SW 1271 (cell line): ENCODE results near the gene CACNA1C.

Experiments
- DNase-seq, 2 experiments: peaks; one replicate each; lab custom pipeline; 2025; lab: John Stamatoyannopoulos, UW

Gene CACNA1C

DNA sequence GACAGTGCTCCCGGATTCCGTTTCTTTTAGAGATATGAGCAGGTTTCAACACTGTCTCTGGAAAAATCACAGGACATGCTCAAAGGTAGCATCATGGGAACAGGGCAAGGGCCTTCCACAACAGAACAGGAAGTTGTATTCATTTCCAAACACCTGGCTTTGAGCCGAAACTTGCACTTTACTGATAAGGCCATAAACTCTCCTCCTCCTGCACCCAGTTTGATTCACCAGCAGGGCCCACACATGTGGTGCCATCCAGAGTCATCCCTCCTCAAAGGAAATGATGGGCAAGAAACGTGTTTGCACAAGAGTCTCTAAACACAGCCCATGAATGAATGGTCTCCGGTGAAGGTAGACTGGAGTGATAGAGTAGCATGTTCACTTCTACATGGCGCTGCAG, 473.6 kb downstream of the CACNA1C start:
- DNase-seq: no peak

DNA sequence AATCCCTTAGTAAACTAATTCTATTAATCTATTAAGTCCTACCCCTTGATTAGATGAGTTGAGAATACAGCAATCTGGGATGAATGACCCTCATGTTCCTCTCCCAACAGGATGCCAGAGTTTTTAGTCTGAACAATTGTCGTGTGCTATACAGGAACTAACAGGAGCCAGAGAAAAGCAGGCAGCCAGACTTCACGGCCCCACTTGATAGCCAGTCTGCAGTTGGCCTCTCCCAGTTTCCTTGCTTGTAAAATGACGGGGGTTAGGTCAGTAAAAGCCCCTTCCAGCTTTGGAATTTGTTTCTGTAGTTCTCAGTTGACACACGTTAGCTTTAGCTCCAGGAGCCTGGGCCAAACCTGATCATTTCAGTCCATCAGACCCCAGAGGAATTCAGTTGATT, 475.2 kb downstream of the CACNA1C start:
- no peak for DNase-seq

DNA sequence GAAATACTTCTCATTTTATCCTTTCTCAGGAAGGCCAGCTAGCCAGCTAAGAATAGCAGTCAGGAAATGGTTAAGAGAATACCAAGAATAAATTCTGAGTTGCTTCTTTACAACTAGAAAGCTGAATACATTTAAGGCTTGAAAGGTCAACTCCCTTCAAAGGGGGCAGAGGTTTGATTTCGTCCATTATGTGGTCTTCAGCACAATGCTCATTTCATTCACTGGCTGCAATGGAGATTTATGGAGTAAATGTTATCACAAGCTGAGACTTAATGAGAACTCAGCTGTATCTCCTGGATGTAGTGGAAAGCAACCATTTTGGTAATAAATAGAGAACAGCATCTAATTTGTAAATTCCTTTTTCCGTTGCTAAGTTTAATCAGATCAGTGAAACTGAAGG, 477.0 kb downstream of the CACNA1C start:
- no peak for DNase-seq

DNA sequence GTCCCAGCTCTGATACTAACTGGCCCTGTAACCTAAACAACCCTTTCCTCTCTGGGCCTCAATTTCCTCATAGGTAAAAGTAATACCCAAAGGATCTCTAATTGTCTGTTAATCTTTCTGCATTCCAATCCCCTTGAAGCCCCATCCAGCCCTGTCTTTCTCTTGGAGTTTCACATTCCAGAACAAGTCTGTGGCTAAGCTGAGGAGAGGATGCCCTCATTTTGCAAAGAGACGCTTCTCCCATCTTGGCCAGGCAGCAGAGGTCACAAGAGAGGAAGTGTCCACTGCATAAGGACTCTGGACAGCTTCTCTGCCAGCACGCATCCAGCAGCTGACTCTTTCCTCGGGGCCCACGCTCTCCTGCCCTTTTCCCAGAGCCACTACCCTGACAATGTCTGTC, 478.6 kb downstream of the CACNA1C start:
- DNase-seq: no peak

DNA sequence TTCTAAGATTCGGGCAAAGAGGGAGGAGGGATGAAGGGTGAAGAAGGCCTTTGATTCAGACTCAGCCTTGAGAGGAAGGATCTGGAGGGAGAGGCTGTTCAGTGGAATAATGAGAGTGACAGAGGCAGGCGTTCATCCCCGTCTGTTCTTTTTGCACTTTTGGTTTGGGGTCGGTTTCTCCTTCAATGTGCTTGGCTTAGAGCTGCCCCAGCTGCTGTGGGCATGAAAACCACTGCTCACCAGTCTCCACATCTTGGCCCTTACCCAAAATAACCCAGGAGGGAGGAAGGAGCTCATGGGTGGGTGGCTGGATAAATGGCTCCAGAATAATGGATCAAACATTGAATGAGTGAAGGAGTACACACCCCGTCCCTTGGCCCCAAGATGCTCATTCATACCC, 480.2 kb downstream of the CACNA1C start:
- no peak for DNase-seq

DNA sequence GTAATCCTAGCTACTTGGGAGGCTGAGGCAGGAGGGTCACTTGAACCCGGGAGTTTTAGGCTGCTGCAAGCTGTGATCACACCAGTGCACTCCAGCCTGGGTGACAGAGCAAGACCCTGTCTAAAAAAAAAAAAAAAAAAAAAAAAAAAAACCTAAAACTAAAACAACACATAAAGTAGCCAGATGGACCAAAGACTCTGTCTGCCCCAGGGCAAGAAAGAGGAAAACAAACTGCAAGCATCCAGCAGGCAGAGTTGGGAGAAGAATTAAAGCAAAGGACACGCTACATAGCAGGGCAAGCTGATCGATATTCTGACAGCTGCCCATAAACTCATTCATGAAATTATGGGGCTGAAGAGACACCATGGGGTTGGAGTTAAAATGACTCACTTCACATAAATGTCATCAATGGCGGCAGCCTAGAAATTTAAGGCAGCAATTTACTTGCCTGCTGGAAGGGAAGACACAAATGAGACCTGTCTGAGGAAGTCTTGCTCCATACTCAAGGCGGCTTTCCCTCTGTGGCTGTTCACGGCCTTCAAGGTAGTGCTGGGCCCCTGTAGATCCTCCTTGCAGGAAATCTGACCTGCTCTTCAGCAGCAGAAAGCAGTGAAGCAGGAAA, 482.9 kb downstream of the CACNA1C start:
- DNase-seq: no peak

DNA sequence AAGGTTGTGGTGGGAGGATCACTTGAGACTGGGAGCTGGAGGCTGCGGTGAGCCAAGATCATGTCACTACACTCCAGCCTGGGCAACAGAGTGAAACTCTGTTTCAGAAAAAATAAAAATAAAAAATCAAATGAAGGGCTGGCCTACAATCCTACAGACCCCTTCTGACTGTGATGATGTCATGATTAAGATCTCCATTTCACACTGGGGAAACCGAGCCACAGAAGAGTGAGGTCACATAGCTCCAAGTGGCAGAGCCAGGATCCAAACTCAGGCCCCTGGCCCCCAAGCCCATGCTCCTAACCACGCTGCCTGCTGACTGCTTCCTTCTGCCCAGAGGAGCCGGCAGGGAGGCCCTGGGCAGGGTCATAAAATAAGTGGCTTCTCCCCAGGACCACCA, 483.9 kb downstream of the CACNA1C start:
- DNase-seq: no peak

DNA sequence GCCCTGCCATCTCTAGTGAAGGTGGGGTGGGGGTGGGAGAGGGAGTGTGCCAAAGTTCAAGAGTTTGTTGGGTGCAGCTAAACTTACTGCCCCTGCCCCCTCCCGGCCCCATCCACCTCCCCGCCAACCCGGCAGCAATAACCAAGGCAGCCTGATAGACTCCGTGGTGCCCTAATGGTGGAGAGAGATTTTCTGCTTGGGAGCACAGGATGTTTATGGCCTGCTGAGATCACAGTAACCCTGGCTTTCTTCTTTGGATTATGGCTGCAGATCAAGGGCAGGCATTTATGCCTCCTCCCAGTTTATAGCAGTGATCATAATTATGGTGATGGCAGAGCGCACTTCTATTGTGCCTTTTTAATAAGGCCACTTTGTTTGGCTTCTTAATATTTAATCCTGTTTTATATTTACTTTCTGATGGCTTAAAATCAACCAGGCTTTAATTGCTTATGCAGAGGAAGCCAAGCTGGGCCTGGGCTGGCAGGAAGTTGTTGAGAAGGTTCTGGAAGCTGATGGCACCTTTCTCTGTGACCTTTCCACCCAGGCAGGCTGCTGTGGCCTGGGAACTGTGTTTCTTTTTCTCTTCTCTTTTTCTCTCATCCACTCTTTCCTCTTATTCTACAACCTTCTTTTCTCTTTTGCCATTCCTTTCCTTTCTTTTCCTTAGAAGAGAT, 485.2 kb downstream of the CACNA1C start:
- no peak for DNase-seq

DNA sequence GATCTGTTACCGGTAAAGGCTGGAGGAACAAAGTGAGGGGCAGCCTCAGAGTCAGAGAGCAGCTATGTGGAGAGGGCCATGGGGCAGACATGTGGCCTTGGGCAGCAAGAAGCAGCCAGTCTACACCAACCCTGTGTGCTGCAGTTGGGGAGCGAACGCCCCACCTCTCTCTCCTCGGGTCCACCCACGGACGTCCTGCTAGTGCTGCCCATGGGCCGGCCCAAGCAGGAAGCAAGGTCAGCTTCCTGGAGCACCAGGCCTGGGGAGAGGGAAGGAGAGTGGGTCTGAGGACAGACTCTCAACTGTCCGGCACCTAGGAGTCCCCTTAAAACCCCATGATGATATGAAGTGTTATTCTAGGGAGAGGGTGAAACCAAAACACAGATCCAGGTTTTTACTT, 487.2 kb downstream of the CACNA1C start:
- DNase-seq: no peak

DNA sequence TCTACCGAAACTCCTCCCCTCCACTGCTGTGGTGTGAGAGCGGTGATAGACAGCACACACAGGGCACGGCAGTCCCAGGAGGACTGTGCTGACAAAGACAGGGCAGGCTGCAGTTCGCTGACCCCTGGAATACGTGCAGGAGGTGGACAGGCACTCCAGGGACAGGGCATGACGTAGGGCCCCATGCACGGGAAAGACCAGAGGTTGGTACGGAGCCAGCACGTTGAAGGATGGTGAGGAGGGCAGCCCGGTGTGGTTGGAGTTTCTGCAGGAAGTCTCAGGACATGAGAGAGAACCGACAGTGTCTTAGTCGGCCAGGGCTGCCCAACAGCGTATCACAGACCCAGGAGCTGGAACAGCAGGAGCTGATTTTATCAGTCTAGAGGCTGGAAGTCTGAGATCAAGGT, 487.8 kb downstream of the CACNA1C start:
- no peak for DNase-seq

DNA sequence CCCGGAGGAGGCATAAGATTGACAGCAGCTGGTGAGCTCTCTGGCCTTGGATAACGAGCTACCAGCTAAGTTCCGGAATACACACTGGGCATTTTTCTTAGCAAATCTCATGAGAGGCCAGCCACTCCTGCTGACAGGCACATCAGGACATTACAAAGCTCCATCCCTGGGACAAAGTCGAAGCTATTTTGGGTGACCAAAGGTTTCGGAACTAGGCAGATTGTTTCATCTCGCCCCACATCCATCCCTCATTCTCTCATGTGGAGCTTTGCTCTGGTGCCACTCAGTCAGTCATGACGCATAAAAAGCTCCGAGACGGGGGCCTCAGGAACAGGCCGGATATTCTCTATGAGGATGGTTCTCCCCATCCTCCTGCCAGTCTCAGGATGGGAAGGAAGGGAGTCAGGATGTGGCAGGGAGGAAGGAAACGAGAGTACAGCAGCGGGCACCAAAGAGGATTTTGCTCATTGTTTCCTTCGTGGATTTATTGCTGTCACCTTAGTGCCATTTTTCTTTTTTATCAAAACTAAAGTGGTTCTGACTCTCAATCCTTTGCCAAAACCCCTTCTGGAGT, 488.9 kb downstream of the CACNA1C start:
- no peak for DNase-seq

DNA sequence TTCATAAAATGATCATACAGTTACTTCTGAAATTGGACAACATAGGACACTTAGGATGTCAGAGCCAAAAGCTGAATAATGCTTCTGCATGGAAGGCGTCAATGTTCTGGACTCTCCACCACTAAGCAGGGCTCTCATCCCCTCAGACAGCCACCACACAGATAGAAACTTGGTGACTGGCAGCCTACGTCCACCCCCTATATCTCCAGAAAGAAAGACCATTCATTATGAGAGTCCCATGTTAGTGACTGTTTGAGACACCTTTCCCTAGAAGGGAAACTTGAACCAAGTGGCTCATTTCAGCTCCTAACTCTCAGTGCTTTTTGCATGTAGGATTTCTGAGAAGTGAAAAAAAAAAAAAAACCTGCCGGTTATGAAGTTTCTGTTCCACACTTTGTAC, 491.0 kb downstream of the CACNA1C start:
- DNase-seq: no peak

DNA sequence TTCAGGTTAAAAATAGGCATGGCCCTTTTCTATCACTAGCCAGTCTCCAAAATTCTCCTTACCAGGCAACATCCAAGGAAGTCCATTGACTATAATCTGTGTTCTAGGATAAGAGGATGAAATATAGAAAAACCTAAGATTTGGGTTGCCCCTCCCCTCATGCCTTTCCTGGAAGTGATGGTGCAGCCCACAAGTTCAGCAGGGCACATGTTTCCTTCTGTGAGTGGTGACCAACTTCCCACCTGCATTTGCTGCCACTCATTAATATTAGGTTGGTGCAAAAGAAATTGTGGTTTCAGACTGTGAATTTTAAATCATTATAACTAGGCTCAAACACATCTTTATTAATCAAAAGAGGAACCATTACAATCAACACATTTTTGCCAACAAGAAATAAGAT, 491.4 kb downstream of the CACNA1C start:
- no peak for DNase-seq

DNA sequence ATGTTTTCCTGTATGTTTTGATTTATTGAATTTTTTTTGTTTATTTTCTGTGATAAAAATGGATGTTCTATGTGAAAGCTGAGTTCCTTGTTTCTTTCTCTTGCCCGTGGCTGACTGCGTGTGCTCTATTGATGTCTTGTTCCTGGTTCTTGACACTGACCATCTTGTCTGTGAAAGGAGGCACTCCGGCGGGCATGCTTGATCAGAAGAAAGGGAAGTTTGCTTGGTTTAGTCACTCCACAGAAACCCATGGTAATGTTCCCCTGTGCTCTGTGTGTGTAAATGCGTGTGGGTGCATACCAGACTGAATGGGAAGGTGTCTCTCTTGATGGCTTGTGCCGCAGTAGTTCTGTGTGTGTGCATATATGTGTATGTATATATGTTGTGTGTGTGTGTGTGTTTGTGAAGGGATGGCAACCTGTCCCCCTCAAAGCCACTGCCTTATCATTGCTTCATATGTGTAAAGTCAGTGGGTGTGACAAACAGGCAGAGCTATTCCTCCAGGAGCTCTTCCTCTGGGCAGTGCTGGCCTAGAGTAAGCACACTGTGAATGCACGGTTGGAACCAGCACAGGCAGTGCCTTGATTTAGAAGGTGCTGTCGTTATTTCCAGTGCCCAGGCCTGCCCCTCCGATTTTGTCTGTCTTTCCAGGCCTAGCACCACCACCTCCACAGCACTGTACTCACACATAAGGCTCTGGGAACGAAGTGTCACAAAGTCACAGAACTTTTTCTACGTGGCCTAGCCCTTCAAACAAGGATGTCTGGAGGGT, 494.7 kb downstream of the CACNA1C start:
- no peak for DNase-seq

DNA sequence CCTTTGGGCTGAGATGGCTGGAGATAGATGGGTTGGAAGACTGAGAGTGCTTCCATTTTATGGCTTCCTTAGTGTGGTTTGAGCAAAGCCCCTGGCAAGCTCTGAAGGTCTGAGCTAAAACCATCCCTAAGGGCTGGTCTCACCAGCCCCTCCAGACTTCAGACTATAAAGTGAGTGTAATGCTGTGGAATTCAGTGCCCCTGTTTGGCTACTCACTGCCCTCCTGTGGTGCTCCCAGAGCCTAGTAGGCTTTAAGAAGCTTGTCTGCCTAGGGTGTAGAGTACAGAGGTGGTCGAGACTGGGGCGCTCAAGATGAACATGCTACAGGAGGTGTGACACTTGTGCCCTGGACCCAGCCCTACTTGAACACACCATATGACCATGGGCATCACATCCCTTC, 495.3 kb downstream of the CACNA1C start:
- DNase-seq: no peak

DNA sequence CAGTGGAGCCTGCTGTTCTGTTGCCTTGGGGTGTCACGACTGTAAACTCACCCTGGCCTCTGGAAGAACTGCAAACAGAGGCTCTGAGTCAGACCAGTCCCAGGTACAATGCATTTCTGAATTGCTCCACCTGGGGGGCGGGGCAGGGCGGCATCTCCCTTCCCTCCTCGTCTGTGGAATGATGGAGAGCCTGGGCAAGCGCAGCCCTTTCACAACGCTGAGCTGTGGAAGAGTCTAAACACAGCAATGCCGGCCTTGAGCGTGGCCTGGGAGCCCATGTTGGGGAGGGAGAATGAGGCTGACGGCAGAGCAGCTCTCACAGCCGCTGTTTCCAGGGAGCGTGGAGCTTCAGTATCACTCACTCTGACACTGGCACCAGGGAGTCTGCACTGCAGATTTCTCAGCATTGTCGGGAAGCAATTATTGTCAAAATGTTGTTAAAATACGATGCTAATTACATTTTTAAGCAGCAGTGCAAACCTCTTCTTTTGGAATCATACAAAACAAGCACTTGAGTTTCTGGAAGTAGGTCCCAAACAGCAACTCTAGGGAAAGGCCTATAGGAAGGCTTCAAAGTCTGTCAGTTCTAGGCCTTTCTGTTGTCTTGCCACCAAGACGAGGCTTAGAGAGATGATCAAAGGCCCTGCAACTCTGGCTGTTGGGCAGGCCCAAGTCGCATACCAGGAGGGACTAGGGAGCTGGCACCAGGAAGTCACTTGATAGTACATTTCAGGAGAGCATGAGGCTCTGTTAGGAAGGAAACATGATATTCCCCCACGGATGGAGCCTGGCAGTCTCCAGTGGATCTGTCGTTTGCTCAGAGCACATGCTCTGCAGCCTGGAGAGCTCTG, 498.0 kb downstream of the CACNA1C start:
- DNase-seq: no peak

DNA sequence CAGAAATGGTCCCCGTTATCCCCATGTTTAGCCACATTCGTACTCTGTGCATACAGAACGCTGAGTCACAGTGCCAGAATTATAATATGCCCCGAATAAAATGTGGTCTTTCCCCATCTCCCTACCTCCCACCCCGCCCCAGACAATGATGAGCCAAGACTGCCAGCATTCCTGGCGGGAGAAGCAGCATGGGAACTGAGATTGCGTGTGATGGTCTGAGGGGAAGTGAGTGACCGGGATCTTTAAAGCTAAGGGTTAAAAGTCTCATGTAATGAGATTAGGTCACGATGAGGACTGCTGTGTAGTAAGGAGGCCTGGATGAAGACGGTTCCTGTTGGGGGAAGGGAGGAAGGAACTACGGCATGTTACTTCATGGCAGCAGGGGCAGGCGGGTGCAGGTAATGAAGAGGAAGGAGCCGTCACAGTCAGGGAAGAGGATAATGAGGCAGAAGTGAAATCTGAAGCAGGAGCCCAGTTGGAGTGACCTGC, 498.7 kb downstream of the CACNA1C start:
- no peak for DNase-seq

DNA sequence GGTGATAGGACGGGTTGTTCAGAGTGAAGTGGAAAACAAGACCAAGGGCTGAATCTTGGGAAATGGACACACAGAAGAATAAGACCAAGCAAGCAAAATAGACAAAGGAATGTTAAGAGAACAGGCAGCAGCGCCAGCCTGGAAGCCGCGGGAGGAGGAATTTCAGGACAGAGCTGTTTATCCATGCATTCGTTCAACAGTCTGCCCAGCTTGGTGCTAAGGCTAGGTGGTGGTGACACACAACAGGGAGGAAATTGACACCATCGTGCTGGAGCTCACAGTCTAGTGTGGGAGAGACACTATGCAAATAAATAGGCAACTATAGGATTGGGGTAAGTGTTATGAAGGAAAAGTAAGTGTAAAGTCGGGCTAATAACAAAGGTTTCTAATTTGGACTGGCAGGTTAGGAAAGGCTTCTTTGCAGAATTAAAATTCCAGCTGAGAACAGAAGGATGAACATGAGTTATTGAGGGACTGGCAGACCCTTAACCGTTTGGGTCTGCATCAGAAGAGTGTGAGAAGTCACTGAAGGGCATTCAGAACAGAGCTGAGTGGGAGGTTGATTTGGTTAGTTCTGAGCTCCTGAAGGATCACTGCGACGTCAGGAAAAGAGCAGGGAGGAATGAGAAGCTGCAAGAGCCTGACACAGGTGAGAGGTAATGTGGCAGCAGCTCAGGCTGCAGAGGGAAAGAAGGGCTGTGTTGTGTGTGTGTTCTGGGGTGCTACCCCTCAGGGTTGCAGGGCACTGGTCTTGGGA, 499.4 kb downstream of the CACNA1C start:
- DNase-seq: no peak

DNA sequence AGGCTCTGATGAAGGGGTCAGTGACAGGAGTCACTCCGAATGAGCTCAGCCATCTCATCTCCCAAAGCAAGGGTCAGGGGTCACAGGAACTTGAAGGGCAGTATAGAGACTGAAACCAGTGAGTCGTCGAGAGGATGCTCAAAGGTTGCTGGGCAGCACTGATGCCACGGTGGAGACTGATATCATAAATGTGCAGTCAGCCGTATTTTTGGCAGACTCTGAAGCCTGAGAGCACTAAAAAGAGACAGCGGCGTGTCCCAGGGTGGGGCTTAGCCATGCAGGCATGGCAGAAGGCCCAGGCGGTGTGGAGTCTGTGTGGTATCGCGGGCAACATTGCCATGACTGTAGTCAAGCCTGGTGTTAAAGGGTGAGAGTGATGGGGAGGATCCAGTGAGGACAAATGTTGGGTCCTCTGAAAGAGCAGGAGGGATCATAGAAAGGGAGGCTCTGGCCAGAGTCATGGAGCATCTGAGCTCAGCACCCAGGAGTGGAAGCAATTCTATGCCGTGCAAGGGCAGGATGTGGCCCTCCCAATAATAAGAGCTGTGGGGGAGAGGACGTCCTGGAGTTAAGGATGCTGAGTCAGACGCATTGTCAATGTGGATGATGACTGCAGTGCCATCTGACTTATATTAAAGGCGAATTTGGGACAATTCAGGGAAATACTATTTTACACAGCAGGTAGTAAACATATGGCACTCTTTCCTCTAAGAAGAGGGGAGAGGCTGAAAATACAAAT, 500.8 kb downstream of the CACNA1C start:
- no peak for DNase-seq

DNA sequence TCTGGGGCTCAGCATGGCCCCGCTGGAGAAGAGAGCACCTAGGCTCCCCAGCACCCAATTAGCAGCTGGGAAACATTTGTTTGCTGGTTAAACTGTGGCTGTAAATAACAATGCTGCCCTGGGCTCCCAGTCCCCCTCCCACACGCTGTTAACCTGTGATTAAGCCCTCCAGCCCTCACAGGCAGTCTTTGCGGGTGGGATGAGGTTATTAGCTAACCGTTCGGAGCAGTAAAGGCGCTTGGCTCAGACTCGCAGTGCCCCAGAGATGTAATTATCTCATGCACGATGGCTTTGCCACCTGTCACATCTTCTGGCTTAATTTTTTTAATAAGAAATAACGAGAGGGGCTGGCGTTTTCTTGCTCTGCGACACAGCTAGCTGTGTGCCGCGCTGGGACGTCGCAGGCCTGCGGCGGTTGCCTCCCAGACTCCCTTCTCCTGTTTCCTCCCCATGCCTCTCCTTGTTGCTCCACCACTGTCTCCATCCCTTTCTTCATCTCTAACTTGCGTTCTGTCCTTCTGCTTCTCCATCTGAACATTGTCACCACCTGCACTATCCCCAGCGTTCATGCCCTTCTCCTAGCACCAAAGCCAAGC, 502.8 kb downstream of the CACNA1C start:
- DNase-seq: no peak
